ENCODE data around the gene PDPR.
"Not testable (repeated sequence)": the region's sequence is repeated elsewhere in the genome, so short reads cannot be mapped to it uniquely, and the experiment has no call there.

Gene PDPR

GRCh38 chr16:70200063-70200462 is 85.9 kb downstream of the PDPR start:
- not testable (repeated sequence) for H3K4me1 Mint-ChIP-seq (ENCODE audit: low read depth); H3K27ac Mint-ChIP-seq; H3K36me3 Mint-ChIP-seq (ENCODE audit: low read depth); DNase-seq (ENCODE audit: low spot score); H3K9me3 Mint-ChIP-seq; H3K4me3 Mint-ChIP-seq; H3K27me3 Mint-ChIP-seq (ENCODE audit: low read depth)

- not testable (repeated sequence) for H3K4me3 Mint-ChIP-seq; DNase-seq (ENCODE audit: low spot score); H3K4me1 Mint-ChIP-seq (ENCODE audit: low read depth); H3K27ac Mint-ChIP-seq; H3K9me3 Mint-ChIP-seq; H3K27me3 Mint-ChIP-seq (ENCODE audit: low read depth)
- H3K36me3 Mint-ChIP-seq (ENCODE audit: low read depth), result peaks cover 16% of the 10 kb centered on the region
Measured at GRCh38 chr16:70203508-70203907, 89.4 kb downstream of the PDPR start.

- DNase-seq (ENCODE audit: low spot score); H3K9me3 Mint-ChIP-seq; H3K27ac Mint-ChIP-seq; H3K4me1 Mint-ChIP-seq (ENCODE audit: low read depth); H3K4me3 Mint-ChIP-seq; H3K27me3 Mint-ChIP-seq (ENCODE audit: low read depth): not testable (repeated sequence)
- H3K36me3 Mint-ChIP-seq (ENCODE audit: low read depth), result peaks cover 16% of the 10 kb centered on the region
Measured at GRCh38 chr16:70204010-70204409, 89.9 kb downstream of the PDPR start.

GRCh38 chr16:70204668-70205405 is 90.7 kb downstream of the PDPR start:
- H3K4me1 Mint-ChIP-seq (ENCODE audit: low read depth); H3K4me3 Mint-ChIP-seq; DNase-seq (ENCODE audit: low spot score); H3K9me3 Mint-ChIP-seq; H3K27ac Mint-ChIP-seq; H3K27me3 Mint-ChIP-seq (ENCODE audit: low read depth): not testable (repeated sequence)
- peaks cover 20% of the 10 kb centered on the region for H3K36me3 Mint-ChIP-seq (ENCODE audit: low read depth)

- not testable (repeated sequence) for H3K4me3 Mint-ChIP-seq
Measured at GRCh38 chr16:70206382-70206781, 92.2 kb downstream of the PDPR start.

More at GRCh38 chr16:70206382-70206781, 92.2 kb downstream of the PDPR start:
- H3K4me1 Mint-ChIP-seq (ENCODE audit: low read depth); H3K9me3 Mint-ChIP-seq; DNase-seq (ENCODE audit: low spot score); H3K27ac Mint-ChIP-seq; H3K27me3 Mint-ChIP-seq (ENCODE audit: low read depth): not testable (repeated sequence)
- H3K36me3 Mint-ChIP-seq (ENCODE audit: low read depth), result peaks cover 26% of the 10 kb centered on the region

Data from T-helper 2 cell treated with Interferon-gamma antibody and Interleukin-4, amounts not matched to agents 5 μg/mL and 100 μg/mL, for 36 hours (primary cell).